ENCODE results near the gene C11orf86.
"Not testable (repeated sequence)": the region's sequence is repeated elsewhere in the genome, so short reads cannot be mapped to it uniquely, and the experiment has no call there.

The C11orf86 gene

GRCh38 chr11:66953081-66953833 lies 21.8 kb upstream of the C11orf86 start:
- peak overlapping the region; percentile 70 for H3K27ac Mint-ChIP-seq
- H3K4me1 Mint-ChIP-seq = peaks cover 62% of the 10 kb centered on the region
- no peak overlapping the region for H3K4me3 Mint-ChIP-seq
- H3K36me3 Mint-ChIP-seq (ENCODE audit: low read depth) = peaks cover 8% of the 10 kb centered on the region
- no peaks in the 10 kb centered on the region for H3K9me3 Mint-ChIP-seq
- no peaks in the 10 kb centered on the region for H3K27me3 Mint-ChIP-seq (ENCODE audit: low read depth, poor library complexity)
- no peak for DNase-seq
- TF ChIP-seq CTCF (IDR thresholded peaks at IDR 0.05) = no peak

DNA sequence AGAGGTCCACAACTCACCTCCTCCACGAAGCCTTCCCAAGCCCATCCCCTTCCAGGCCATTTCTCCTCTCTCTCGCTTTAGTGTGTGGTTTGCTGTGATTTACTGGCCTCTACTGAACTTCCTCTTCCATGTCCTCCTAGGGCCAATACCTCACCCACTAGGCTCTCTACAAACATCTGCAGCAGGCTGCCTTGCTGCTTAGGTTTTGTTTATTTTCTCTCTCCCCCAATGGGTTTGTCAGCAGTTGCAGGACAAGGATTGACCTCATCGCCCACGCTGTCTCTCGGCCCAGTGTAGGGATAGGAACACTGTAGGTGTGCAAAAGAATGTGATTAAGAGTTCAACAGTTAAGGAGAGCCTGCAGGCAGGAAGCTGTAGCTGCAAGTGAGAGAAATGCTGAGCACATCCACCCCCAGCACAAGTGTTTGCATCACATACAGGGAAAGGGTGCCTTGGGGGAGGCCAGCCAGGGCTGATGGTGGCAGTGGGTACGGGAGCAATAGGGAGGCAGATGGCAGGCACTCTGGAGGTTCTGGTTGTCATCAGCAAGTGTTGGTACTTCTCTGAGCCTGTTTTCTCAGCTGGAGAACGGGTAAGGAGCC lies 18.3 kb upstream of the C11orf86 start:
- Mint-ChIP-seq H3K36me3 (ENCODE audit: low read depth) (peaks cover 10% of the 10 kb centered on the region), H3K9me3 (peaks cover 16% of the 10 kb centered on the region), H3K27ac (peak overlapping the region; percentile 86), H3K4me3 (peak overlapping the region; percentile 77), H3K27me3 (ENCODE audit: low read depth, poor library complexity) (peaks cover 17% of the 10 kb centered on the region), H3K4me1 (peaks cover 49% of the 10 kb centered on the region)
- TF ChIP-seq CTCF (IDR thresholded peaks at IDR 0.05) = no peak
- peak; percentile 26 for DNase-seq

DNA sequence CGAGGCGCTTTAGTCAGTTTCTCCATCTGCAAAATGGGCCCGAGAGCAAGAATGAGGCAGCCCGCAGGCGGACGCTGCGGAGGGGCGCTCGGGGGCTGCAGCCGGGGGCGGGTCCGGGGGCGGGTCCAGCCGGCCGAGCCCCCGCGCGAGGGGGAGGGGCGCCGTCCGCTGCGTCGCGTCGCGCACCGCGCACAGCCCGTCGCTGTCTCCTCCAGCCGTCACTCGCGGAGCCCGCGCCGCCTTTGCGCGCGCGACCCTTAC lies 17.2 kb upstream of the C11orf86 start:
- Mint-ChIP-seq H3K4me1 (peaks cover 45% of the 10 kb centered on the region), H3K36me3 (ENCODE audit: low read depth) (peaks cover 10% of the 10 kb centered on the region), H3K27me3 (ENCODE audit: low read depth, poor library complexity) (peaks cover 21% of the 10 kb centered on the region), H3K27ac (no peak overlapping the region), H3K4me3 (peak overlapping the region; percentile 82), H3K9me3 (peaks cover 16% of the 10 kb centered on the region)
- no peak for DNase-seq
- no peak for TF ChIP-seq CTCF (IDR thresholded peaks at IDR 0.05)

DNA sequence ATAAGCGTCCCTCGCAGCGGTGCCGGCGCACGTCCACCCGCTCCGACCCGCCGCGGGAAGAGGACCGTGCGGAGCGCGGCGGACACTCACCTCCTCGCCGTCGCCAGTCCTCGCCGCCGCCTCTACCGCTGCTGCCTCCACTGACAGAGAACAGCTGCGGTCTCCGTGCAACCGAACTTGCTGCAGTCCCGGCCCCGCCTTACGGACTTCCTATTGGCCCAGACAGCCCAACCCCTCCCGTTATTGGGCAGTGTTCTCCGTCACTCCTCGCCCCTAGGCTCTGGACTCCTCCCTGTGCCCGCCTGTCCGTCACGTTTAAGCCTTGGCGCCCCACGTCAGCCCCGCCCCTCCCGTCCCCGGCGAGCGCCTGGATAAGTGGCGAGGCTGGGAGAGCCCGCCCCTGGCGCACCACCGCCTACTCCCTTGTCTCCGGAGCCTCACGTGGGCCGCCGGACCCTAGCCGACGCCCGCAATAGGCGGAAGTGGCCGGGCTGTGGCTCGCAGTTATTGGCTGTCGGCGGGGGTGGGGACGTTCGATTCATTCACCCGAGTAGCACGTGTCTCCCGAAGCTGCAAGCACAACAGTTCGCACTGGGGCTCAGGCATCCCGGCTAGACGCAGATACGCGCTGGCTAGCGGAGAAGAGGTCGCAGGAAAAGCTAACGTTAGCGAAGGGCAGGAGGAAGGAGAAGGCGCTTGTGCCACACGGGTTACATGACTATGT lies 16.7 kb upstream of the C11orf86 start, which contains the start of gene PC:
Gene PC, minus strand, starts transcription at position 152 of the 724 bp plus-strand sequence. CDS start 86,224 bp downstream, outside the sequence.
- peak; percentile 99 for DNase-seq
- no peak for TF ChIP-seq CTCF (IDR thresholded peaks at IDR 0.05)
- H3K27me3 Mint-ChIP-seq (ENCODE audit: low read depth, poor library complexity) = peaks cover 21% of the 10 kb centered on the region
- H3K9me3 Mint-ChIP-seq = peaks cover 16% of the 10 kb centered on the region
- H3K36me3 Mint-ChIP-seq (ENCODE audit: low read depth) = peaks cover 10% of the 10 kb centered on the region
- peaks cover 45% of the 10 kb centered on the region for H3K4me1 Mint-ChIP-seq
- peak within 1 kb of the TSS; percentile 86 for H3K27ac Mint-ChIP-seq
- peak within 1 kb of the TSS; percentile 82 for H3K4me3 Mint-ChIP-seq

- Mint-ChIP-seq H3K9me3 (peaks cover 16% of the 10 kb centered on the region), H3K27ac (peak overlapping the region; percentile 78), H3K4me1 (peaks cover 44% of the 10 kb centered on the region), H3K4me3 (peak overlapping the region; percentile 69), H3K27me3 (ENCODE audit: low read depth, poor library complexity) (peaks cover 21% of the 10 kb centered on the region), H3K36me3 (ENCODE audit: low read depth) (peaks cover 10% of the 10 kb centered on the region)
- TF ChIP-seq CTCF (IDR thresholded peaks at IDR 0.05) = no peak
- DNase-seq = no peak
These were observed 16.2 kb upstream of the C11orf86 start for GRCh38 chr11:66958956-66959274.

- H3K4me3 Mint-ChIP-seq; DNase-seq; H3K36me3 Mint-ChIP-seq (ENCODE audit: low read depth): not testable (repeated sequence)
- H3K9me3 Mint-ChIP-seq = peaks cover 16% of the 10 kb centered on the region
- H3K27me3 Mint-ChIP-seq (ENCODE audit: low read depth, poor library complexity) = peaks cover 21% of the 10 kb centered on the region
- H3K4me1 Mint-ChIP-seq = peaks cover 28% of the 10 kb centered on the region
- H3K27ac Mint-ChIP-seq = peak overlapping the region; percentile 55
These were observed 13.4 kb upstream of the C11orf86 start for GRCh38 chr11:66961691-66962213.
